ENCODE measurements around the gene CUBN.

DNA sequence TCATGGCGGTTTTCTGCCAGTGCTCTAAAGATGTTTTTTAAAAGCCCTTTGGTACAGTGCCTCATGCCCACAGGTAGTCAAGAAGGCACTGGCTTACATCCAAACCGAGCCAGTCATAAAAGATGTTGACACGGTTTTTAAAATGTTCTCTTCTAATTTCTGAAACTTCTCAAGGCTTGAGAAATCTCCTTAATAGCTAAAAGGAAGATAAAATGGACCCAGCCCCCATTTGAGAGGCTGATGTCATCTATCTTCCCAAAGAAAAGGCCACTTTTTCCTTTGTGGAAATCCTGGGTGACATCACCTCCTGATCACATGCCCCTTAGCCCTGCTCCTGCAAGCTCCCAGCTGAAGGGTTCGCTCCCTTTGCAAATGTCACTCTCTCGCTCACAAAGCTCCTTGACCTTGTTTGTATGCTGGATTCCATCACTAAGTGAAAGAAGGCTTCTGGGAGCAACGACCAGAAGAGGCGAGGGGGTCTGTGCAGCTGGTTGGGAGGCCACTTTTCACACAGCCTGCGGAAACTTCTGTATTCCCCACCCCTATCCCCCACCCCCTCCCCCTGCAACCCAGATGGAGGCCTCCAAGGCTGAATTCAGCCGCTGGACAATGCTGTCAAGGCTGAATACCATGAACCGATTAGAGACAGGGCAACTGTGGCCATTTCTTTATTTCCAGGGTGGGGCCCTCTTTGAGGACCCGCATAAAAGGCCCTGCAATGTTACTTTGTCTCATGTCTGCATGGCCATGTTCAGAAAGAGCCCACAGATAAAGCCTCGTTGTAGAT, 122.8 kb downstream of the CUBN start:
- TF ChIP-seq EP300 (IDR thresholded peaks at IDR 0.05; ENCODE audit: borderline replicate concordance in 1 of 2, control insufficient read depth in 1 of 2, low read depth in 2 of 2, low read length in 2 of 2), result no peak
- no peak for TF ChIP-seq YY1 (IDR thresholded peaks at IDR 0.05; ENCODE audit: low read depth, low read length)
- TF ChIP-seq, protein P1, sequence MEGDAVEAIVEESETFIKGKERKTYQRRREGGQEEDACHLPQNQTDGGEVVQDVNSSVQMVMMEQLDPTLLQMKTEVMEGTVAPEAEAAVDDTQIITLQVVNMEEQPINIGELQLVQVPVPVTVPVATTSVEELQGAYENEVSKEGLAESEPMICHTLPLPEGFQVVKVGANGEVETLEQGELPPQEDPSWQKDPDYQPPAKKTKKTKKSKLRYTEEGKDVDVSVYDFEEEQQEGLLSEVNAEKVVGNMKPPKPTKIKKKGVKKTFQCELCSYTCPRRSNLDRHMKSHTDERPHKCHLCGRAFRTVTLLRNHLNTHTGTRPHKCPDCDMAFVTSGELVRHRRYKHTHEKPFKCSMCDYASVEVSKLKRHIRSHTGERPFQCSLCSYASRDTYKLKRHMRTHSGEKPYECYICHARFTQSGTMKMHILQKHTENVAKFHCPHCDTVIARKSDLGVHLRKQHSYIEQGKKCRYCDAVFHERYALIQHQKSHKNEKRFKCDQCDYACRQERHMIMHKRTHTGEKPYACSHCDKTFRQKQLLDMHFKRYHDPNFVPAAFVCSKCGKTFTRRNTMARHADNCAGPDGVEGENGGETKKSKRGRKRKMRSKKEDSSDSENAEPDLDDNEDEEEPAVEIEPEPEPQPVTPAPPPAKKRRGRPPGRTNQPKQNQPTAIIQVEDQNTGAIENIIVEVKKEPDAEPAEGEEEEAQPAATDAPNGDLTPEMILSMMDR (IDR thresholded peaks at IDR 0.05 in 2 of 3, conservative IDR thresholded peaks at IDR 0.05 in 1 of 3; ENCODE audit: control insufficient read depth in 2 of 3, extremely low read depth in 1 of 3, insufficient read depth in 1 of 3, low read depth in 3 of 3, low read length in 3 of 3), result no peak
- TF ChIP-seq GABPA (IDR thresholded peaks at IDR 0.05; ENCODE audit: low read depth), result no peak
- TF ChIP-seq MTA3 (IDR thresholded peaks at IDR 0.05; ENCODE audit: borderline replicate concordance, low read length), result no peak
- TF ChIP-seq, protein P2, sequence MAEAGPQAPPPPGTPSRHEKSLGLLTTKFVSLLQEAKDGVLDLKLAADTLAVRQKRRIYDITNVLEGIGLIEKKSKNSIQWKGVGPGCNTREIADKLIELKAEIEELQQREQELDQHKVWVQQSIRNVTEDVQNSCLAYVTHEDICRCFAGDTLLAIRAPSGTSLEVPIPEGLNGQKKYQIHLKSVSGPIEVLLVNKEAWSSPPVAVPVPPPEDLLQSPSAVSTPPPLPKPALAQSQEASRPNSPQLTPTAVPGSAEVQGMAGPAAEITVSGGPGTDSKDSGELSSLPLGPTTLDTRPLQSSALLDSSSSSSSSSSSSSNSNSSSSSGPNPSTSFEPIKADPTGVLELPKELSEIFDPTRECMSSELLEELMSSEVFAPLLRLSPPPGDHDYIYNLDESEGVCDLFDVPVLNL (IDR thresholded peaks at IDR 0.05; ENCODE audit: low read depth, low read length), result no peak
- no peak for TF ChIP-seq SUZ12 (IDR thresholded peaks at IDR 0.05; ENCODE audit: unreplicated experiment)

Data from GM12878 (cell line).